HL-60 (cell line): ENCODE results near the gene SVOPL.

Source experiments
- POLR2AphosphoS5 ChIP-seq: IDR thresholded peaks from 2 replicates; pipeline ENCODE4 v1.6.1; 2012; ENCODE audit warnings: low read depth
- TF ChIP-seq, protein P1 (sequence below): IDR thresholded peaks from one replicate; pipeline ENCODE4 v1.5.1; 2011; ENCODE audit warnings: low read length, control low read depth, inconsistent platforms; ENCODE audit not compliant: insufficient read depth
- TF ChIP-seq, protein P2 (sequence below): IDR thresholded peaks from 2 replicates; pipeline ENCODE4 v1.6.1; 2012; ENCODE audit warnings: low read depth; ENCODE audit not compliant: insufficient replicate concordance

DNA sequence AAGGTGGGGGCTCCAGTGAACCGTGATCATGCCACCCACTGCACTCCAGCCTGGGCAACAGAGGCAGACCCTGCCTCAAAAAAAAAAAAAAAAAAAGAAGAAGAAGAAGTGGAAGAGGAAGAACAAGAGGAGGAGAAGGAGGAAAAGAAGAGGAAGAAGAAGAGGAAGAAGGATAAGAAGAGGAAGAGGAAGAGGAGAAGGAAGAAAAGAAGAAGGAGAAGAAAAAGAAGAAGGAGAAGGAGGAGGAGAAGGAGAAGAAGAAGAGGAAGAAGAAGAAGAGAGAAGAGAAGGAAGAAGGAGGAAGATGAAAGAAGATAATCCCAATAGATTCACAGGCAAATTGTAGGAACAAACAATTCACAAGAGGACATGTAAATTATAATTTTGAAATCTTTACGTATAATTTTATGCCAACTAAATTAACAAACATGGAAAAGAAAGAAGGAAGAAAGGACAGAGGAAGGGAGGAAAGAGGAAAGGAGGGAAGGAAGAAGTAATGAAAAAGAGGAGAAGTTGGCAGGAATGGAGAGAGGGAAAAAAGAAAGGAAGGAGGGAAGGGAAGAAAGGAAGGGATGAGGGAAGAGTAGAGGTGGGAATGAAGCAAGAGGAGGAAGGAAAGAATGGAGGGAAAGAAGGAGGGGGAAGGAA, 3.5 kb downstream of the SVOPL start:
- TF ChIP-seq, protein P1, sequence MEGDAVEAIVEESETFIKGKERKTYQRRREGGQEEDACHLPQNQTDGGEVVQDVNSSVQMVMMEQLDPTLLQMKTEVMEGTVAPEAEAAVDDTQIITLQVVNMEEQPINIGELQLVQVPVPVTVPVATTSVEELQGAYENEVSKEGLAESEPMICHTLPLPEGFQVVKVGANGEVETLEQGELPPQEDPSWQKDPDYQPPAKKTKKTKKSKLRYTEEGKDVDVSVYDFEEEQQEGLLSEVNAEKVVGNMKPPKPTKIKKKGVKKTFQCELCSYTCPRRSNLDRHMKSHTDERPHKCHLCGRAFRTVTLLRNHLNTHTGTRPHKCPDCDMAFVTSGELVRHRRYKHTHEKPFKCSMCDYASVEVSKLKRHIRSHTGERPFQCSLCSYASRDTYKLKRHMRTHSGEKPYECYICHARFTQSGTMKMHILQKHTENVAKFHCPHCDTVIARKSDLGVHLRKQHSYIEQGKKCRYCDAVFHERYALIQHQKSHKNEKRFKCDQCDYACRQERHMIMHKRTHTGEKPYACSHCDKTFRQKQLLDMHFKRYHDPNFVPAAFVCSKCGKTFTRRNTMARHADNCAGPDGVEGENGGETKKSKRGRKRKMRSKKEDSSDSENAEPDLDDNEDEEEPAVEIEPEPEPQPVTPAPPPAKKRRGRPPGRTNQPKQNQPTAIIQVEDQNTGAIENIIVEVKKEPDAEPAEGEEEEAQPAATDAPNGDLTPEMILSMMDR, result no peak
- TF ChIP-seq, protein P2, sequence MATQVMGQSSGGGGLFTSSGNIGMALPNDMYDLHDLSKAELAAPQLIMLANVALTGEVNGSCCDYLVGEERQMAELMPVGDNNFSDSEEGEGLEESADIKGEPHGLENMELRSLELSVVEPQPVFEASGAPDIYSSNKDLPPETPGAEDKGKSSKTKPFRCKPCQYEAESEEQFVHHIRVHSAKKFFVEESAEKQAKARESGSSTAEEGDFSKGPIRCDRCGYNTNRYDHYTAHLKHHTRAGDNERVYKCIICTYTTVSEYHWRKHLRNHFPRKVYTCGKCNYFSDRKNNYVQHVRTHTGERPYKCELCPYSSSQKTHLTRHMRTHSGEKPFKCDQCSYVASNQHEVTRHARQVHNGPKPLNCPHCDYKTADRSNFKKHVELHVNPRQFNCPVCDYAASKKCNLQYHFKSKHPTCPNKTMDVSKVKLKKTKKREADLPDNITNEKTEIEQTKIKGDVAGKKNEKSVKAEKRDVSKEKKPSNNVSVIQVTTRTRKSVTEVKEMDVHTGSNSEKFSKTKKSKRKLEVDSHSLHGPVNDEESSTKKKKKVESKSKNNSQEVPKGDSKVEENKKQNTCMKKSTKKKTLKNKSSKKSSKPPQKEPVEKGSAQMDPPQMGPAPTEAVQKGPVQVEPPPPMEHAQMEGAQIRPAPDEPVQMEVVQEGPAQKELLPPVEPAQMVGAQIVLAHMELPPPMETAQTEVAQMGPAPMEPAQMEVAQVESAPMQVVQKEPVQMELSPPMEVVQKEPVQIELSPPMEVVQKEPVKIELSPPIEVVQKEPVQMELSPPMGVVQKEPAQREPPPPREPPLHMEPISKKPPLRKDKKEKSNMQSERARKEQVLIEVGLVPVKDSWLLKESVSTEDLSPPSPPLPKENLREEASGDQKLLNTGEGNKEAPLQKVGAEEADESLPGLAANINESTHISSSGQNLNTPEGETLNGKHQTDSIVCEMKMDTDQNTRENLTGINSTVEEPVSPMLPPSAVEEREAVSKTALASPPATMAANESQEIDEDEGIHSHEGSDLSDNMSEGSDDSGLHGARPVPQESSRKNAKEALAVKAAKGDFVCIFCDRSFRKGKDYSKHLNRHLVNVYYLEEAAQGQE, result no peak
- no peak for TF ChIP-seq POLR2AphosphoS5
